GM18520 (cell line): ENCODE data around the gene PPARG.
A peak's percentile ranks its signal among the peaks of the same experiment; 100 is the strongest.
"Not testable (repeated sequence)": the region's sequence is repeated elsewhere in the genome, so short reads cannot be mapped to it uniquely, and the experiment has no call there.

Experiments used
- ATAC-seq: cut with Tn5 transposase; IDR thresholded peaks from one replicate; pipeline ENCODE4 v1.9.1; 2021; ENCODE audit not compliant: unreplicated experiment

PPARG gene

DNA sequence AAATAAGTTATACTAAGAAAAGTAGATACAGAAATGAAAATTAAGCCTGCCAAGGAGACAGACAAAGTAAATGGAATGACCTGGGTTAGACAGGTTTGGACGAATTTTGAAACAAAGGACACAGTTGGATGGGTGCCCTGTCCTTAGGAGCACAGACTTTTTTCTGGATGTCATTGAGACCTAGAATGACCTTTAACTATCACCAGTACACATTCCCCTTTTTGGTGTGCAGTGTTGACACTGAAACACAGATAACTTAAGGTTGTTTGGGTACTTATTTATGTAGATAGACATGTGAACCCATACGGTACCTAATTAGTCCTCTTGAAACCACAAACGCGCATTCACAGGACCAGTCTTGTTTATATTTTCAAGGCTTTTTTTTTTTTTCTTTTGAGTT is 86.7 kb downstream of the PPARG start:
- no peak for ATAC-seq

DNA sequence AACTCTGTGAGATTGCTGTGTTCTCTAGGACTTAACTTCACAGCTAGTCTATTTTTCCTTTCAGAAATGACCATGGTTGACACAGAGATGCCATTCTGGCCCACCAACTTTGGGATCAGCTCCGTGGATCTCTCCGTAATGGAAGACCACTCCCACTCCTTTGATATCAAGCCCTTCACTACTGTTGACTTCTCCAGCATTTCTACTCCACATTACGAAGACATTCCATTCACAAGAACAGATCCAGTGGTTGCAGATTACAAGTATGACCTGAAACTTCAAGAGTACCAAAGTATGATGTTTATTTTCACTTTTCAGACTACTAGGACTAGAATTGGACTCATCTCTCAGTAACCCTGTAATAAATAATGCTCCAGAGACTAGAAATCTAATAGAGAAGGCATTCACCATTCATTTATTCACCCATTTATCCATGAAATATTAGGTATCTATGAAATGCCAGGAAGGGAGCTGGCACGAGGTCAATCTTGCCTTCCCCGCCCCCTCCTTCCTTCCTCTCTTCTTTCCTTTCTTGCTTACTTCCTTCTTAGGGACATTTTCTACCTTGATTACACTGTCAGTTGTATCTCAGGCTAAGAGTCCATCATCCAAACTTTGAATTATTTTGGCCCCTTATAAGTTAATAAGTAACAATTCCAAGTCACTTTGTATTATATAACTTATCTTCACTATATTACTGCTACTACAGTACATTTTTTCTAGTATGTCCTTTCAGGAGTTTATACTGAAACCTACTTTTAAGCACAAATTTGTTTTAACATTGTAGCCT is 91.0 kb downstream of the PPARG start:
- ATAC-seq: no peak

DNA sequence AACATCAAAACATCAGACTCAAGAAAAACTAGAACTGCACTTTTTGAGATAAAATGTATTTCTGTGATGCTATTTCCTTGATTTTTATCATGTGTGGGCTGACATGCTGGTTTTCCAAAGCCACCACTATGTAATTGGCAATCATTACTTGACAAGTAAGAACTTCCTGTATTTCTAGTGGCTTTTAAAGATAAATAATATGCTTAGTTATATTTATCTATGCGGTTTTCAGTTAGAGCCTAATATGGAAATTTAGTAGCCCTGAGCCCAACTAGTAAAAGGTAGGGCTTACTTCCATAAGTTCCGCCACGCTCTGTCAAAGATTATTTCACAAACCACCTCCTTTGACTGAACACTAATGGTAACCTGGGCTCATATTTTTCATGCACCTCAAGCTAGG is 91.6 kb downstream of the PPARG start:
- ATAC-seq: no peak

DNA sequence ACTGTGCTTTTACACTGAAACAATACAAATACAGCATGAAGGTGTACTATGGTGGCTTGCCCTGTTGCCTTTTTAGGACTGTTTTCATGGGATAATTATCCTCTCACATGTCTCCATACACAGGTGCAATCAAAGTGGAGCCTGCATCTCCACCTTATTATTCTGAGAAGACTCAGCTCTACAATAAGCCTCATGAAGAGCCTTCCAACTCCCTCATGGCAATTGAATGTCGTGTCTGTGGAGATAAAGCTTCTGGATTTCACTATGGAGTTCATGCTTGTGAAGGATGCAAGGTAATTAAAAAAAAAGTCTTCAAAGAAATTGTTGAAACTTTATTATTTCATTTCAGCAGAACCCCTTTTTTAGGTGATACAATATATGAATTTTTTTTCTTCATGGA is 92.3 kb downstream of the PPARG start:
- no peak for ATAC-seq

DNA sequence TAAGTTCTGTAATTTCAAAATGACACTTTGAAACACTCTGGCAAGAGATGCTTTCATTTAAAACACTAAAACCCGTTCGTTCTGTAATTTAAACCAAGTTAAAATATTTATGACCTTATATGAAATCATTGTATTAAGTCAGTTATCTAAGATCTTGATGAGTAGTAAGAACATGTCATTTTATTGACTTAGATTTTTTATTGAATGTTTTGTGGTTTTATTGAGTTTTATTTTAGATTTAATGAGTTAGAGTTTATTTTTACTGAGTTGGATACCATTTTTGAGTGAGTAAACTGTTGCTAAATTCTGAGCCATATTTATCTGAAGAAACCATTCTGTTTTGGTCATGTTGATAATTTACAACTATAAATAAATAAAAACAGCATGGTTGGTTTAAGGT is 94.3 kb downstream of the PPARG start:
- ATAC-seq: no peak

DNA sequence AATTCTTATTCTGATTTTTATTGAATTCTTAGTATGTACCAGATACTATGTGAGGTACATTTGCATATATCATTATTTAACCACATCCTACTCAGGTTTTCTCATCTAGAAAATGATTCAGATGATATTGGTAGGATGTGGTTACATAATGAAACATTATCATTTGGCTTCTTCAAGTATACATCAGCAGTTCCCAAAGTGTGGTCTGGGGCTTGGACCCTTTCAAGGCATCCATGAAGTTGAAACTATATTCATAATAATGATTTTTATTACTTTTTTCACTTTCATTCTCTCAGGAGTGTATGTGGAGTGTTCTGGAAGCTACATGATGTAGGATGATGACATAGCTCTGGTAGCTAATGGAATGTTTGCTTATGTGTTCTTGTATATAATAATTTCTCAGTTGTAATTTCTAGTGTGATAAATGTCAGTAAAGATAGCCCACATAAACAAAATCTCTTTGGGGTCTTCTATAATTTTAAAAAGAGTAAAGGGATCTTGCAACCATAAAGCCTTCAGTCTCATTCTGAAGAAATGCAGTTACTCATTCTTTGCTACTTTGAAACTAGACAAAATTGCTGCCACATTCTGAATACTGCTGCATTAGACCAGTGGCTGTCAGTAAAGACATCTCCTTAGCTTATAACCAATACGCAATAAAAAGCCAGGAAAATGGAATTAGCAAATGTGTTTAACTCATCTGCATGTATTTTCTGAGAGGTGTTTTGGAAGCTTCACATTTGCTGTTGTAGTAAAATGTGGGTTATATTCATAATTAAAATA is 95.8 kb downstream of the PPARG start:
- ATAC-seq: no peak

DNA sequence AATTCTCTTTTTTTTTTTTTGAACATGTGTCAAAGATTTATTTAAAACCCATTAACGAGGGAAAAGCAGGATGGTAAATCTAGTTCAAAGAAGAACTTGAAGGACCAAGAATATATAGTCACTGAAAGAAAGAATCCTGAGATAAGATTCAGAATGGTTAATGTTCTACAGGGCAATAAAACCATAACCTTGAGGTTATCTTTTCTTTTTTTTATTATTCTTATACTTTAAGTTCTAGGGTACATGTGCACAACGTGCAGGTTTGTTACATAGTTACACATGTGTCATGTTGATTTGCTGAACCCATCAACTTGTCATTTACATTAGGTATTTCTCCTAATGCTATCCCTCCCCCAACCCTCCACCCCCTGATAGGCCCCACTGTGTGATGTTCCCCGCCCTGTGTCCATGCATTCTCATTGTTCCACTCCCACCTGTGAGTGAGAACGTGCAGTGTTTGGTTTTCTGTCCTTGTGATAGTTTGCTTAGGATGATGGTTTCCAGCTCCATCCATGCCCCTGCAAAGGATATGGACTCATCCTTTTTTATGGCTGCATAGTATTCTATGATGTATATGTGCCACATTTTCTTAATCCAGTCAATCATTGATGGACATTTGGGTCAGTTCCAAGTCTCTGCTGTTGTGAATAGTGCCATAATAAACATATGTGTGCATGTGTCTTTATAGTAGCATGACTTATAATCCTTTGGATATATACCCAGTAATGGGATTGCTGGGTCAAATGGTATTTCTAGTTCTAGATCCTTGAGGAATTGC is 97.8 kb downstream of the PPARG start:
- ATAC-seq: not testable (repeated sequence)

DNA sequence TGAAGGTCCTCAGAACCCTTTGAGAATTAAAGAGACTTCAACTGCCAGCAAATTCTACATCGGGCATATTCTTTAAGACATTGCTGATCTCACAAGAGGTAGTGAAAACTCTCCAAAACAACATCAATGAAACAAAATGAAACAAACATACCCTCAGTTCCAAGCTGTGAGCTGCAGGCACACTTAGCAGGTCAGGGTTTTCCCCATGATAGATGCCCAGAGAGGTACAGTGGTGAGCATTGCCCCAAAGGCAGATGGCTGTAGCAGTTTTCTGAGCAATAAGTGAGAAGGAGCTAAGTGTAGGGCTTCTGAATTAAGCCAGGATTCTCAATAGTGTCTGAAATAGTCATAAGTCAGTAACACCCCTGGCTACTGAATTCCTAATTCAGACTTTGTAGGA is 99.3 kb downstream of the PPARG start:
- ATAC-seq: no peak

DNA sequence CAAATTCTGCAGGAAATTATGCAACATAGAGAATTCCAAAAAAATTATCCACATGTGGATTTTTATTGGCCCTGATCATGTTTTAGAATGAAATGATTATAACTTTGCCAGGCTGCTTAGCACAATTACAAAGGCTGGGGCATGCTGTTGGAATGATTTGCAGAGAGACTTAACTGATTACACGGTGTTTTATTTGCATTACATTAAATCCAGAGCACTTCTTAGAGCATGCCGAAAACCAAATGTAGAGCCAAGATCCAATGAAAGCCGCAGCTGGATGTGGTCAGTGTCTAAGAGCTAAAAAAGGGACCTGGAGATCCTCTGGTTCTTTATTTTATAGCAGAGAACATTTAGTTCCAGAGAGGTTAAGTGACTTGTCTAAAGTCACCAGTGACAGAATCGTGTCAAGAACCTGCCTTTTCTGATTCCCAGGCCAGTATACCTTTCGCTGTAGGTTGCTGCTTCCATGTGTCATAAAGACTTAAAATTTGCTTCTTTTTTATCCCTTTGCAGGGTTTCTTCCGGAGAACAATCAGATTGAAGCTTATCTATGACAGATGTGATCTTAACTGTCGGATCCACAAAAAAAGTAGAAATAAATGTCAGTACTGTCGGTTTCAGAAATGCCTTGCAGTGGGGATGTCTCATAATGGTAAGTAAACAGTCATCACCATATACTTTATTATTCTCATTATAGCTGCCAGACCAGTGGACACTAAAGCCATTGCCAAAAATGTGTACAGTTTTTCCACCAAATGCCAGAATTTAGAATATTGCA is 103.4 kb downstream of the PPARG start:
- no peak for ATAC-seq

DNA sequence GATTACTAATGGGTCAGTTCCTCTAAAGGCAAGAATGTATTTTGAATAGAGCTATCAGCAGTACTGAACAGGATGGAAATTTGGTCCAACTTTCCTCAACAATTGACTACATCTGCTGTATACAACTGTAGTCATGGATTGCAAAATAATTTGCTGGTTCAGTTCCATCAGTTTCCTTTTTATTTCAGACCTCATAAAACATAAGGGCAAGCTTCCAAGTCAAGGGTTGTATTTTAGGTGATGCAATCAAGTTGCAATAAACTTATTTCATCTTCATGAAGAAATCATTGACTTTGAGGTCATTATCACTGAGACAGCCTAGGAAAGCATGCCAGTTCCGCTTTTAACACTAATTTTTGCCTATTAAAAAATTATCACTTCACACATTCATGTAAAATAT is 105.0 kb downstream of the PPARG start:
- ATAC-seq: no peak

DNA sequence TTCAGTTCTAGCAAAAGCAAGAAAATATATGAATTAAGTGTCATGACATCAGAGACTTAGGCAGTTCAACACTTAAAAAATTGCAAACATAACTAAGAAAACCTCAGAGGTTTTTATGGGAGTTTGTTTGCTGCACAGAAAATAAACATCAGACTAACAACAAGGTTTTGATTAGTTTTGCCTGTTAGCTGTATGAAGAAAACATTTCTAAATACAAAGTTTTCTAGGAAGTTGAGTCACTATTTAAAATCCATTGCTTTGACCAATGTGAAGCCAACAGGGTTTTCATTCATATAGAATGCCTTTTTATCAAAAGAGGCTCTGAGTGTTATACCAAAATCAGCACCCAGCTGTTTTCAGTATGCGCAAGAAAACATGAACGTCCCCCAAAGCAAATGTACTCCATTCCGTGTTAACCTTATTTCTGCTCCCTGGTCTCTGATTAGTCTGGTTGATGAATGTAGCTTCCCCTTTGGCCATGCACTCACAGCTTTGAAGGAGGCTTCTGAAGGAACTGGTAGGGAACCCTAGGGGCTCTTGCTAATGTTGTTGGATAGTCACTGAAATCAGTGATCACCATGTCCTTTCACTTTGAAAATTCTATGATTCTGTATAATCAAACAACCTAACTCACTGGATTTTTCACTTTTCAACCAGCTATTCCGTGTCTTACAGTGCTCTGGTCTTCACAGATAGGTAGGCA is 105.8 kb downstream of the PPARG start:
- no peak for ATAC-seq

DNA sequence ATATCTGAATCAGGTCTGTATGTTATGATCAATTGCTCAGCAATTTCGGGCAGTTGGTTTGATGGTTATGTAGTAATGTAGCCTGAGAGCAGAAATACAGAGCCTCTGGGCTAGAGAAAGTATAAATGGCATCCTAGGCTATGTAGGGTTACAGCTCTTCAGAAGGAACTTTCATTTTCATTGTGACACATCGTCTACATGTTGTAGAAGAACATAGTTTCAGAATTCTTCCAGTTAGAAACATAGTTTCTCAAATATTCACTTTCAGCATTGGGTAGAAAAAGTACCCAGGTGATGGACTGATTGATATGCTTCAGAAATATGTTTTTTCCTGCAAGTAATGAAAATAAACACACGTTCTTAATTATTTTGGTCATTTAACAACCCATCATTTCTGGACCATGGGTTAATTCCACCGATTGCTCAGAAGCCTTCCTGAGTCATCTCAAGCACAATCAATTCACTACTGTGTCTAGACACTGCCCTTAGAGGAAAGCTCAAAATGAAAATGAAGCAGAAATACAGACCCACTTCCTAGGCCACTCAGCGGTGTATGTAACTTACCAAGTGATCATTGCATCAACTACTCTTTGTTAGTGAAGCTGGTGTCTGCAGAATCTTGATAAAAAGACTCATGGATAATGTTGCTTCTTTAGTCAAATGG is 106.6 kb downstream of the PPARG start:
- ATAC-seq: peak; percentile 90

DNA sequence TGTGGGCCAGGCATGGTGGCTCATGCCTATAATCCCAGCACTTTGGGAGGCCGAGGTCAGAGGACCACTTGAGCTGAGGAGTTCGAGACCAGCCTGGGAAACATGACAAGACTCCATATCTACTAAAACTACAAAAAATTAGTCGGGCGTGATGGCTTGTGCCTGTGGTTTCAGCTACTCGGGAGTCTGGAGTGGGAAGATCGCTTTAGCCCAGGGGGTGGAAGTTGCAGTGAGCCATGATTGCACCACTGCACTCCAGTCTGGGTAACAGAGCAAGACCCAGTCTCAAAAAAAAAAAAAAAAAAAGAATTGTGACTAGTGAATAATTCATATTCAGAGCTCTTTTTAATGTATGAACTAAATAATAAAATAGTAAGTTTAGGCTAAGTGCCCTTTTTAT is 107.6 kb downstream of the PPARG start:
- ATAC-seq: no peak

DNA sequence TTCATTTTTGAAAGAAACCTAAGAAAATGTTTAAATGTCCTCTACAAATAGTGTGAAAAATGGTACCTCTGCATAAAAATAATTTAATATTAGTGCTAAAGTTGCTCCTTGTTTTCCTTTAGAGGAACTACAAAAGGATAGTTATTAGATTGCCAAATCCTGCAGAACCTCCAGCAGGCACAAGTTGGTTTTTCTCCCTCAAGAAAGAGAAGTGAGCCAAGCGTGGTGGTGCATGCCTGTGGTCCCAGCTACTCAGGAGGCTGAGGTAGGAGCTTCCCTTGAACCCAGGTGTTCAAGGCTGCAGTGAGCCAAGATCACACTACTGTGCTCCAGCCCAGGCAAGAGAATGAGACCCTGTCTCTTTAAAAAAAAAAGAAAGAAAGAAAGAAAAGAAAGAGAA is 110.4 kb downstream of the PPARG start:
- no peak for ATAC-seq

DNA sequence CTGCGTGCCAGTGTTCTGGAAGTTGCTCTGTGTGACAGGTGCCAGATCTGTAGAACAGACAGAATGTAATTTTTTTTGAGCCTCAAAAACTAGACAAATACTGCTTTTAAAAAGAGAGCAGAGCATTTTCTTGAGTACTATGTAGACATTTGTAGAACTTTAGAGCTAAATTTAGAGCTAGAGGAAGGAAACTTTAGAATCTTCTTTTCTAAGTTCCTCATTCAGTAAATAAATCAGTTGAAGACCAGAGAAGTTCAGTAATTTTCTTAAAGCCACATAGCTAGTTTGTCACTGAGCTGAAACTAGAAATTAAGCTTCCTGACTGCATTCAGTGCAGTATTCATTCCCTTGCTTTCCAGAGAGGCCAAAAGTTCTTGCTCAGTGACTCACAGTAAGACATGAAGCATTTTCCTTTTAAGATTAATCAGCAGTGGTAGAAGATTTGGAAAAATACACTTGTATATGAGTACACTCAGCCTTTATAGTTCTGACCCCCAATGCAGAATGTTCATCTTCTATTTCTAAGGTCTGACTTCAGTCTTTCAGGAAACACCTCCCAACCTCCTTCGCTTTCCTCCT is 111.8 kb downstream of the PPARG start:
- ATAC-seq: no peak

DNA sequence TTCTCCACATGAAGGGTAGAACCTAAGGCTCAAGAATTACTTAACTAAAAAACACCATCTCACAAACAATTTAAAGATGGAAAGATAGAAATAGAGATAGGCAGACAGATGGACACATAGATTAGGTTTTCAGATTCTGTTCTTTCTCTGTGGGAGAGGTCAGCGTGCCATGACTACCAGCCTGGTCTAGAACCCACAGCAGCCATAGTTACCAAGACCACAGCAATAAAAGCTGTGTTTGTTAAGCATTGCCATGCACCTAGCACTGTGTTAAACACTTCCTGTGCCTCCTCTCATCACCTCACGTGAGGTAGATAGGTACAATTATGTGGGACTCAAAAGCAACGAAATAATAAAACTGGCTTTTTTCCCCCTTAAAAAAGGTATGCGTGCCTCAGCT is 112.3 kb downstream of the PPARG start:
- ATAC-seq: no peak

DNA sequence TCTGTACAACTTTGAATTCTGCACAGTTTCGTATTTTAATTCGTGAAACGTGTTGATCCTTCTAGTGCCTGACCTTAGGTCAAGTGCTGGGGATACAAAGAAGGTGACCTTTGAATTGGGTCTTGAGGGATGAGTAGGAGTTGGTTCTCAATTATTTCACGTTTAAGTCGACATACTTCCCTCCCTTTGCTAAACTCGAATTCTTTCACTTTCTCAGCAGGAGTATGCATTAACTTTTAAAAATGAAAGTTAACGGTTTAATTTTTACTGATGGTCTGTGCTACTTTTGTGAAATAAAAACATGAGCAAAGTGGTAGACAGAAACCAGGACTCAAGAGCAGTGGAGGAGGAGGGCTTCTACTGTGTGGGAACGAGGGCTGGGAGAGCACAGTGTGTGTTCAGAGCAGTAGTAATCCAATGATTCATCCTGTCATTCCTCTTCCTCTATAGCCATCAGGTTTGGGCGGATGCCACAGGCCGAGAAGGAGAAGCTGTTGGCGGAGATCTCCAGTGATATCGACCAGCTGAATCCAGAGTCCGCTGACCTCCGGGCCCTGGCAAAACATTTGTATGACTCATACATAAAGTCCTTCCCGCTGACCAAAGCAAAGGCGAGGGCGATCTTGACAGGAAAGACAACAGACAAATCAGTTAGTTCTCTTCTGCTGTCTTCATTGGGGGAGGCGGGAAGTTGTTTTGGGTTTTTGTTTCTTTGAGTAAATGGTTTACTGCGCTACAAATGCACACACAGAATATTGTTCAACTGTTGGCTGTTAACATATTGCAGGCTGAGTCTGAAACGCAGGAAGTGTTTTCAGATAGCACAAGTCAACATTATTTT is 116.8 kb downstream of the PPARG start:
- no peak for ATAC-seq

DNA sequence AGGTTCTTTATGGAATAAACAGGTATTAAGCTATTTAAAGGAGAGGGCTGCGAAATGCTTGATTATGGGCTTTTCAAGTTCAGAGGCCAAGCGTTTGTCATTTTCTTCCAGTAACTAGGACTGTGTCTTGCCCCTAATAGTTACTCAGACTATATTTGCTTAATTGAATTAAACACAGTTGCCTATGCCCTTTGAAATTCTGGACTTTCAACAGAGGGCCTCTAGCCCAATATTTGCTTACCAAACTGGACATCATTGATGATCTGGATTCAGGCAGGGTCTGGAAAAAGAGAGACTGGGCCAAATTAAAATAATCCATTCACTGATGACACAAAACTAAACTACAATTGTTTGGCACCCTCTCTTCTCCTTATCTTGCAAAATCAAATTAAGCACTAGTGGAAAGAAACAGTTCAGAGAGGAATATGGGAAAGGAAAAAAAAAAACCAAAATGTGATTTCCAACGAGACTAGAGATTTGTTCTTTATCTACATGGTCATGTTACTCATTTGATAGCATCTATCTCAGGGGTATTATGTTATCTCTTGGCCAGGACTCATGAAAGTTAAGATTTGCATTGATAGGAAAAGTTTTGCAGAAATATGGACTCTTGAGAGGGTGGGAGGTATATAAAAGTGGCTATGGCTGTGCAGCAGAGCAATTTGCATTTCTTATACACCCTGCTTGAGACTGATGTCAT is 120.3 kb downstream of the PPARG start:
- ATAC-seq: no peak
